ENCODE data around the gene XPR1.

DNA sequence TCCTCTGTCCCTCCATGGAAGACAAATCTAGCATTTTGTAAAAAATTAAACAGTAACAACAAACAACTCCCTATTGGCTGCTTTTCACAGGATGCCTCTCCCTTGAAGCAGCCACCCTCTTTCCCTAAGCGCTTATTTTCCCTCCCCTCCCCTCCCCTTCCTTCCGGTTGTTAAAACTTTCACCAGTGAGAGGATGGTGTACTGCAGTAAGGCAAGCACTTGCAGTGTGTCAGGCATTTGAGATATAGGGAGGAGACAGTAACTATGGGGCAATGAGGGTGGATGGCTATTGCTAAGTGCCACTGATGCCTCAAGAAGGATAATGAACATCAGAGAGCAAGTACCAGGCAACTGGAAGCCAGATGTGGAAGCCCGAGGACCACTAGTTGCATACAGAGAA, 261.8 kb downstream of the XPR1 start:
- TF ChIP-seq CTCF (IDR thresholded peaks at IDR 0.05), result no peak
- TF ChIP-seq POLR2A (IDR thresholded peaks at IDR 0.05), result no peak
